Glomerular visceral epithelial cell (primary cell): ENCODE measurements around the gene NTM.

Experiments used
- DNase-seq: peaks from one replicate; pipeline ENCODE4 v3.0.0-alpha.2; 2016; ENCODE audit errors: extremely low spot score

Gene NTM

DNA sequence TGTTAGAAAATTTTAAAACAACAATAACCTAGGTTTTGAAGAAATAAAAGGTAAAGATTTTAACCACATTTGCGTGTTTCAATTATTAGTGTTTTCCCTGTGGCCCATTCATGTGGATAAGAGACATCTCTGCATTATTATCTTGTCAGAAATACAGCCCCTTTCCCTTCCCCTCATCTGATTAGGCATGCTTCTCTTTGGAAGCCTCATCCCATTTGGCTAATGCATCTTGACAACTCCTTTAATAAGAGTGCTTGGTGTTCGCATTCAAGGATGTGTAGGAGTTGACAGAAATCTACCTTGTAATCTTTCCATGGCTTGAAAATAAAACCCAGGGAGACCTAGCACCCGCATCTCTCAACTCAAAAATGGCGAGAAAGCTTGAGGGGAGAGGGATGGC, 635.5 kb downstream of the NTM start:
- DNase-seq, result no peak

DNA sequence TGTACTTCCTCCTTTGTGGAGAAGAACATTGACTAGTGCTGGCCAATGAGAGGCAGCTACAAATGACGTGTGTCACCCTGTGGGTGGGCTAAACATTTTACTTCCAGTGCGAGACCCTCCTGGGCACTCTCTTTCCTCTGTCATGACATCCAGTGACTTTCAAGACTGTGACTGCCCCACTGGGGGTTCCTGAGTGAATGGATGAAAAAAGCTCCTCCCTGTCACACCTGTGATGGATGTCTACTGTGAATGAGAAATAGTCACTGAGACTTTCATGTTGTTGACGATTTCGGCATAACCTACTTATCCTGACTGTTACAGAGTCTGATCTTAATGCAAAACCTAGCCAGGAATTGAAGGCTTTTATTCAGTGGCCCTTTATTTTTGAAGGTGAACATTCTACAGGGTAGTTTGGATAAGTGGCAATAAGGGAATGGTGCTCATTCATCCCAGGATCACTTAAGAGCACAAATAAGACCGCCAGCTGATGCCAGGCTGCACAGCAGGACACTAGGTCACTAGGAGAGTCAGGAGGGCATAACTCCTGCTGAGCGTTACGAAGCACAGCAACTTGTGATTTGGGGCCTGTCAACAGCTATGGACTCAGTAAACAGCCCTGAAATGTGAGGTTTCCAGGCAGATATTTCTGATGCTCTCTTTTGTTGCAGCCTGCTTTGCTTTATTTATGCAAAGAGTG, 636.6 kb downstream of the NTM start:
- DNase-seq, result no peak

DNA sequence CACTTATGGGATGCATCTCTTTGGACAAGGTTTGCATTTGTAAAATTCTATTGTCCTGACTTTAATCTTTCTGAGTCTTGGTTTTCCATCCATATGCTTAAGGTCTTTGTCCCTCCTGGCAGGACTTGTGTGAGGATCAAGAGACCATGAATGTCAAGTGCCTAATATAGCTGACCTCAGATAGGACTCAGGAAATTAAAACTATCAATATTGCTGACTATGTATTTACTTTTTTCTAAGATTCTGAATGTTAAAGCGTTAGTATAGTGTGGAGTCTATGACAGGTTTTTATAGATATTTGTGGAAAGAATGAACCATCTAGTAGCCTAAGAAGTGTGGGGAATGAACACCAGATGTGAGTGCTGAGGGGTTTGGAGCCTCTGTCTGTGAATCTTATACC, 637.8 kb downstream of the NTM start:
- no peak for DNase-seq

DNA sequence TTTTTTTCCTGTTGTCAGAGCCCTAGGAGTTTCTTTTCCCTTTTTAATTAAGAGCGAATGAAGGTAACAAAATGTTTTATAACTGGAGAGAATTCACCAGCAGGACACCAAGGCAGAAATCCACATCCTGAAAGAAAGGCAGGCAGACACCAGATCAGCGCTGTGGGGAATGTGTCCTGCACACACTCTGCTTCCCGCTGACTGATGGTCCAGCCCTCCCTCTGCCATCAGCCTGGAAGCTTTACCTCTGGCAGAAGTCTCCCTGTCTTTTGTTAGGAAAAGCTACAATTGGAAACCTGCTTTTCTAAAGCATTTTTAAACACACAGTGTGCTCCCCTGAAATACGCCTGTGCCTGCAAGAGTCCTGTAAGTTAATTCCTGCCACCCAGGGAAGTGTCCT, 638.5 kb downstream of the NTM start:
- DNase-seq, result no peak

DNA sequence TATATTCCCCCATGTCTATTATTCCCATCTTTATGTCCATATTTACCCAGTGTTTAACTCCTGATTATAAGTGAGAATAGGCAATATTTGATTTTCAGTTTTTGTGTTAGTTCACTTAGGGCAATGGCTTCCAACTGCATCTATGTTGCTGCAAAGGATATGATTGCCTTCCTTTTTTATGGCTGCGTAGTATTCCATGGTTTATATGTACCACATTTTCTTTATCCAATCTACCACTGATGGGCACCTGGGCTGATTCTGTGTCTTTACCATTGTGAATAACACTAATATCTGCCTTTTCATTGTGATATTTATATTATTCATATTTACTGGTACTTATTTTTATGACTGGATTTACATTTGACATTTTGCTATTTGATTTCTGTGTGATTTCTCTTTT, 649.6 kb downstream of the NTM start:
- no peak for DNase-seq

DNA sequence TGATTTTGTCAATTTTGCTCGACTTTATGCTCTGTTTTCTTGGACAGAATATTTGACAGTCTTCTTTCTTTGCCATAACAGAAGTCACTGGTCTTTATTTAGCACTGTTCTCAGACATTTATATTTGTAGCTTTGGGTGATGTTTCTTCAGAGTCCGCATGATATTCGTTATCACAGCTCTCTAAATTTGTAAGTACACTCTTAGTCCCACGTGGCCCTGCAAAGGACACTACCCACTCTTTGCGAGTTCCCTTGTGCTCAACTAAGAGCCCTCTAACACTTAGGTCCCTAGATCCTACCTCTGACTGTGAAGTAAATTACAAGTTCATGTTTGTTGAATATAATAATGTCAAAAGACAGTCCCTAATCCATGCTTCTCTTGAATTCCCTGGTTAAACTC, 651.9 kb downstream of the NTM start:
- DNase-seq, result no peak

DNA sequence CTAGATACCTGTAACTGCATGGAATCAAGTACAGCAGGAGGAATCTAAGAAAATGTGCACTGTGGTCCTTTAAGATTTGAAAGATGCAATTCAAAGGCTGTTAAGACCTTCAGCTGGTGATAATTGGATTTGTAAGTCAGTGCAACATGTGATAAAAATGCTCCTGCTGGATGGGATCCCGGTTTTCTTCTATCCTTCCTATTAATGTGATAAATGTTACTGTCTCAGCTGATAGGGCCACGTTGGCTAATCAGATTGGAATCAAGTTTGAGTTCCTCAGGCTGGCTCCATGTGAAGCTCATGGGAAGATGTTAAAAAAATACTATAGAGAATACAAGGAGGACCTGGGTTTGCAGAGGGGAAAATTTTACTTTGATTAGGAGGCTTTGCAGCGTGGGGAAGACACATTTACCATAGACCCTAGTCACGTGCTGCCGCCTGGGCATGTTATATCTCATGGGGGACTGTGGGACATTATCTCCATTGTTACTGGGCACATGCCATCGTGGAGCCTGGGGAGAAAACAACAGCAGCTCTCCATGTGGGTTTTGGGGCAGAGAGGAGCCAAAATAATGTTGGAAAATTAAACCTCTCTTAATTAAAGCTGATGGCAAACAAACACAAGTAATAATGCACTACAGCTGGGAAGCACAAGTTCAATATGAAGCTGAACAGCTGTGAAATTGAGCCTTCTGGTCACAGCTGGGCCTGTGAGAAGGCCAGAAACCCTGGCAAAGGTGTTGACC, 652.5 kb downstream of the NTM start:
- DNase-seq, result no peak

DNA sequence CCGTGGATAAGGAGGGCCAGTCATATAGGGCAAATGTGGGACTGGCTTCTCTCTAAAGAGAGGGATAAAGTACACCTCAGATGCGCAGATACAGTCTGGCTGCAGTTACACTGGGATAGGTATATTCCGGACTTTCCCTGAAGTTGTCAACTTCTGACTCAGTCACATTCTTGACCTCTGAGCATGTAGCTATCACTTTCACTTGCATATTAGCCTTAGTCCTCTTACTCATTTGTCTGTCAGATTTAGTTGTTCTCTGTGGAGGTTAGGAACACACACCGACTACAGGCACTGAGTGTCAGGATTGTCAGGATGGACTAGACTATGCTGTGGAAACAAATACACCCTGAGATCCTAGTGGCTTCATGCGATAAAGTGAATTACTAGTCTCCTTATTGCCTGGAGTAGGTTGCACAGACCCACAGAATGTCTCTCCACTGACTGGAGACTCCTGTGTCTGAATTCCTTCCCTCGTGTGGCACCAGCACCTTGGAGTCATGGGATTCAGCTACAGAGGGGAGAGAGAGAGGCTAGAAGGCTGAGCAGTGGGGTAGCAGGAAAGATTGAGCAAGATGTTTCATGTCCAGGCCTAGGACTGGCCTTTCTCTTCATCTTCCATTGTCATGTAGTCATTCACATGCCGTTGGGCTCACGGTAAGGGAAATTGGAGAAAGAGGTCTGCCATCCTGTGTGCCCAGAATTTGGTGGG, 654.3 kb downstream of the NTM start:
- DNase-seq, result peak; percentile 85

DNA sequence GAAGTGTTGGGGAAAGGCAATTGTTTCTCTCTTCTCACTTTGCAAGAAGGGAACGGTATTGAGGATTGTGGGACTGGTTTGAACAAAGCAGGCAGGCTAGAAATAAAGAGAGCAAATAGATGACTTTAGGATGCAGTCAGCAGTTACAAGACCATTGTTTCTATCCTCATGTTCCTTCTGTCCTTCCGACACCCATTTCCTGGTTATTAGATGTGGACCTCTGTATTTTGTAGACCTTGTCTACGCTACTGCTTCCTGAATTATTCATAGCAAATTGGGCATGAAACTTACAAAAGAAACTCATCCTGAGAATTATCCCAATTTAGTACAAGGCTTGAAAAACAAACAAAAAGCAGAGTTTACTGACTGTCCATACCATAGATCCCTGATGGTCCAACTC, 656.3 kb downstream of the NTM start:
- no peak for DNase-seq

DNA sequence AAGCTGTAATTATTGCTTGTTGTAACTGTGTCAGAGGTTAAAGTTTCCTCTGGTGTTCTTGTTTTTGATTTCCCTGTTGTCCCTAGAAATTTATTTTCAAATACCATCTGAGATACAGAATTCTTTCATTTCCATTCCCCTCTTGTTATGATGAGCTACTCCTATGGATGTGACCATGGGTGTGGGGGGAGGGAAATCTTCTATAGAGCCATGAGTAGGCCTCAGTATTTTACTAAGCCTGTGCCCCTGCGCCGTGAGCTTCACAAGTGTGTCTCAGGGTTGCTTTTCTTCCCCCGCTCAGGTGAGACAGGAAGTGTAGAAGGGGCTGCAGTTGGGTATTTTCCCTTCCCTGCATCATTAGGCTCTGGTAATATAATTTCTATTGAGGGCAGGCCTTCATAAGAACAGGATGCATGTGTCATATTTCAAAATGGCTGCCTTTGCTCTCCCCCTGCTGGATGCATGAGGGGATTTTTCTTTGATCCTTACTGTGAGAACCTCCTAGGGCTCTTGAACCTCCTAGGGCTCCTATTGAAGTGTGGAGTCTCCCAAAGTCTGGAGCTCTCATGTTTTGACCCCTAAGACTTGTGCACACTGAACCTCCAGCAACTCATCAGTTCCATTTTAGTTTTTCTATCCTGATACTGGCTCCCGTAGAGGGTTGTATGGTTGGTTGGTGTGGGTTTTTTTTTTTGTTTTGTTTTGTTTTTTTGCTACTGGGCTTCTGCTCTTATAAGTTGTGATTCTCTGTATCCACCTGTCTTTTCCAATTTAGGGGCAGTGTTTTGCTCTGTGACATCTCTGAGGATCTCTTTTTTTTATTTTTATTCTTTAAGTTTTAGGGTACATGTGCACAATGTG, 658.2 kb downstream of the NTM start:
- DNase-seq, result peak; percentile 26

DNA sequence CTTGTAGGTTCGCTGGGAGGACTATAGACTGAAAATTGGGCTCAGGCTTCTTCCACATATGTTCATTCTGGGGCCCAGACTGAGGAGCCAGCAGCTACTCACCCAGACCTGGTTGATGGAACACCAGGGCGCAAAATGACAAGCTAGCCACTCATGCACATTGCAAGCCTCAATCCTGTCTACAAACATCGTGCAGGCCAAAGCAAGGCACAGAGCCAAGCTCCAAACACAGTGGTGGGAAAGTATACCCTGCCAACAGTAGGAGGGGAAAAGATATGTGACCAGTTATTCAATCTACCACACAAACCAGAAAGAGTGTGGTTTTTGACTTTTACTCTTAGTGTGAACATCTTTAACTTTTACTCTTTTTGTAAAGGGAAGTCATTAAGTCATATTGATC, 660.5 kb downstream of the NTM start:
- no peak for DNase-seq

DNA sequence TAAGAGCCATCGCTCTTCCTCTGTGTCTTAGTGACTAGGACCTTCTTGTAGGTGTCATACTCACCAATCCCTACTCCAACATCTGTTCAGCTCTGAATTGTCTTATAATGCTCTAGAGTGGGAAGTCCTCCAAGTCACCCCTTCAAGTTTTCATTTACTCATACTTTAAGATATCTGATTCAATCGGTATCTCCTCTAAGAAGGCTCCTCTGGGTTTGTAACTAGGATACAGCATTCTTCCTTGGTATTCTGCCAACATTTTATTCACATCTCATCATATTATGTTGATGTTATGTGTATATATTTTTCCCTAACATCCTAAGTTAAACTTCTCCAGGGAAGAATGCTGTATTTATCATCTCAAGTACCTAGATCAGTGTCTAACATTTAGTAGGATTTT, 662.1 kb downstream of the NTM start:
- DNase-seq, result no peak

DNA sequence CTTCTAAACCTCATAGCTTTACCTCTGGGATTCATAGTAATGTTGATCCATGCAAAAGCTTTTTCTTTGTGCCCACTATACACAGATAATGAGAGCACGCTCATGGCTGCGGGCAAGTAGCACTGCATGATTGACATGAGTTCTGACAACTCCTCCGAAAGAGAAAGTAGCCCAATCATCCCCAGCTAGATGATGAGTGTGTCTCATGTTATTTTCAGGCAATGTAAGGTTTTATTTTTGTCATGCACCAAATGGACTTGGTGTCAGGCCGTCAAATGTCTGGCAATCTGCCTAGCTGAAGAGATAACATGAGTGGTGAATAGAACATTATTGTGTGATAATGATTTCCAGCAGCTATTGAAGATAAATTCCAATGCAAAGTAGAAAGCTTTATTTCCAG, 662.6 kb downstream of the NTM start:
- no peak for DNase-seq

DNA sequence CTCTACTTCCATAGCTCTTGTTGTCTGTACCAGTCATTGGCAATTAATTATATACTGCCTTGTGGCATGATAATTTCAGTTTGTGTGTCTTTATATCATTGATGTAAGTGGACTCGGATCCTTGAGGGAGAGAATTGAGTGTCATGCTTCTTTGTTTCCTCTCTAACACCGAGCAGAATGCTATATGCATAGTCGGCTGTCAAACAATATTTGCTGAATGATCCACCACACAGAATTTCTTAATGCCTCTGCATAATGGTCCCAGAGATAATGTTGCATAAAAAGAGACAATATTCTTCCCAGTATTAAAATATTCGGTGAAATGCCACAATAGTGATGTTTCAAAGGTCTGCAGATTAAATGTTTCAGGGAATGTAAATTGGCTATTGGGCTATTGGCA, 664.8 kb downstream of the NTM start:
- DNase-seq, result no peak

DNA sequence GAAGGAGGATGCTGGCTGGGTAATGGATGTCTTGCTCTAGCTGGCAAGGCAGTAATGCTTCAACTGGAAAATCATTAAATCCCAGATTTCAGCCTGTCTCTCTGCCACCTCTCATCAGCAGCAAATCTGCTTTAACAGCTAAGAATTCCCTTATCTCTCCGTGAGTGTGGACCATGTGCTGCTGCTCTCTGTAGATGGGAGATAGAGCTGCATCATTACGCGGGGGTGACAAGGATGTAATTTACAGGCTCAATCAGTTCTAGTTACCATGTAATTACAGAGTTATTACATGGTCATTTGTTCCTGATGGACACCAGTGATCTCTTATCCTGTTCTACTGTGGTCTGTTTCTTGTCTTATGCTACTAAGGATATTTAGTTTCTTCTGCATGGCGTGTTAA, 665.4 kb downstream of the NTM start:
- DNase-seq, result no peak

DNA sequence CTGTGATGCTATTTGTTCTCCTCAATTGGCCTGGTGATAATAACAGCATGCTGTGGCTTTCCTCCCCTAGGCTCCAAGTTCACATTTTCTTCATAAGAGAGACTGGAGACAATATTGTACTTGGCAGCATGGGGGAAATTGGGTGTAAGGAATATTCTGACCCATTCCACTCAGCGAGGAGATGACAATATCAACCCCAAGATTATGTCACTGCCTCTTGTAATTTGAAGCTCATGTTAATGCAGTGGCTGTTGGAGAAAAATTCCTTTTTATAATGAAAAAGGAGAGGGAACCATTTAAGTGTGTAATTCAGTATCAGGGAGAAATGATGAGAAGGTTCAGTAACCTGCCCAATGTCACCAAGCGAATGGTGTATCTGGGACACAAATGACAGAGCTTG, 665.8 kb downstream of the NTM start:
- no peak for DNase-seq

DNA sequence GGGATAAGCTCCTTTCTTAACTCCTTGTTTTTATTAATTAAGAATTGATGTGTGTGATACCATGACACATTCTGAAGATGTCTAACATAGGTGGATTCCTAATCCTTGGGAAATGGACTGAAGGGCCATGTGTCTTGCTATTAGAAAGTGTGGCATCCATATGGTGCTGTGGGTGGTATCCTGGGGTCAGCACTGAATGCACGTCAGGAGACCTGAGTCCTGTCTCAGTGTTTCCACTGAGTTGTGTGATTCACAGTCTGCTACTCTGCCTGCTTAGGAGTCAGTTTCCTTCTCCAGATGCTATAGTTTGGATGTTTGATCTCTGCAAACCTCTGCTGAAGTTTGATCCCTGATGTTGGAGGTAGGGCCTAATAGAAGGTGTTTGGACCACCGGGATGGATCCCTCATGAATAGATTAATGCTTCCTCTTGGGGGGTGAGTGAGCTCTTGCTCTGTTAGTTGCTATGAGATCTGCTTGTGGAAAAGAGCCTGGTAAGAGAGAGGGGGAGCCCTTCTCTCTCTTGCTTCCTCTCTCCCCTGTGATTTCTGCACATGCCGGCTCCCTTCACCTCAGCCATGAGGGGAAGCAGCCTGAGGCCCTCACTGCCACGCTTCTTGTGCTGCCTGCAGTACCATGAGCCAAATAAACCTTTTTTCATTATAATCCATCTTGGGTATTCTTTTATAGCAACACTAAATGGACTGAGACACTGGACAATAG, 666.5 kb downstream of the NTM start:
- no peak for DNase-seq

DNA sequence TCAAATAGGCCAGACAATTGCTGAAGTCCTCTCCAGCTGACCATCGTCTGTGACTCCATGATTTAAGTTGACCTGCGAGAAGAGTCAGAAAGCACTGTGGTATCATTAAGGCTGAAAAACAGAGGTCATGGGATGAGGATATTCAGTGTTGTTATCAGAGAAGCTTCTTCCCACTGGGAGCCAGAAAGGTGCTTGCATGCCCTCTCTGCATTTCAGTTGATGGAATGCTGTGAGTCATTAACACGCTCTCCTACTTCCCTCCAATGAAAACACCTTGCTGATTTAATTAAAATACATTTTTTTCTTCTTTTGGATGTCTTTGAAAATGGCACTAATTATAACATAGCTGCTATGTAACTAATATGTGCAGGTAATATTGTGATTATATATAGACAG, 667.0 kb downstream of the NTM start:
- no peak for DNase-seq

DNA sequence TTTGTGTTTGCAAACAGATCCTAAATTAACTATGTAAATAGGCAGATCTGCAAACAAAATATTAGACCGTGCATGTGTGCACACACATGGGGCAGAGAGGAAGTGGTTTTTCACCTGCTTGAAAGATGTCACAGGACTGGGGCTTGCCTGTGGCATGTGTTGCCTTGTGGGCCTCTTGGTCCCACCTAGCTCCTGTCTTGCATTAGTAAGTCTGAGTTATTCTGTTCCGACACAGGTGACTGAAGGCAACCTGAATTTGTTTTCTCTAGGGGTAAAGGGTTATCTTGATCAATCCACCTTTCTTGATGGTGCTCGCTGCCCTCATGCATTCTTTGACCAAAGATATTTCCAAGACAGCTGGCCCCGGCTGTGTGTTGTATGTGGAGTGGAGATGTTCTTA, 667.5 kb downstream of the NTM start:
- DNase-seq, result no peak

DNA sequence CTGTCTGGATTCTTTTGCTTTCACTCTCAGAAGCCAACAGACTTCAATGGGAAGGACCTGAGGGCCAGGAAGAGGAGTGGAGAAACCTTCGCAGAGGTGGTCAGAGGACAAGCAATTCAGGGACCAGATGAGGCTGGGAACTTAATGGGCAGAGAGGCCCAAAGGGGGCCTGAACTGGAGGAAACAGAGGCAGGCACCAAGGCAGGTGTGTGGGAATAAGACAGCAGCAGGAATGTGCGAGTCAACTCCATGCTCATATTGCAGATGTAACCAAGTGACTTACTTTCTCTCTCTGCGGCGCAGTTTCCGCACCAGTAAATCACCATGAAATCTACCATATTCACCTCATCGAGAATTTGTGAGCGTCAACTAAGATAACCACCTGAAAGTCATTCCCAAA, 669.1 kb downstream of the NTM start:
- no peak for DNase-seq

DNA sequence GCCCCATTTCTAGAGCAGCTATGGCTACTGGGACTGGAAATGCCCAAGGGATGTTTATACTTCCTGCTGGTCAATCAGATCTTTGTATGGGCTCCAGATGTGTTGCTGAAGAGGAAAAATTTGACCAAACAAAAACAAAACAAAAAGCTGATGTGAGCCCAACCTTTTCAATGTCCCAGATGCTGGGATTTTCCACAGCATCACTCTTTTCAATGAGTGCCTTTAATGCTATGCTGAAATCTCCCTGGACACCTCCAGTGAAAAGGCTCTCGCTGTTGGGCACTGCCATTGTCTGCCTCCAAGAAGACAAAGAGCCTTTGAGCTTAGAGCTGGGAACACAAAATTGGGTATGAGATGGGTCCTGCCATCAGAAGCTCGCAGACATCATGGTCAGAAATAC, 671.9 kb downstream of the NTM start:
- DNase-seq, result no peak

DNA sequence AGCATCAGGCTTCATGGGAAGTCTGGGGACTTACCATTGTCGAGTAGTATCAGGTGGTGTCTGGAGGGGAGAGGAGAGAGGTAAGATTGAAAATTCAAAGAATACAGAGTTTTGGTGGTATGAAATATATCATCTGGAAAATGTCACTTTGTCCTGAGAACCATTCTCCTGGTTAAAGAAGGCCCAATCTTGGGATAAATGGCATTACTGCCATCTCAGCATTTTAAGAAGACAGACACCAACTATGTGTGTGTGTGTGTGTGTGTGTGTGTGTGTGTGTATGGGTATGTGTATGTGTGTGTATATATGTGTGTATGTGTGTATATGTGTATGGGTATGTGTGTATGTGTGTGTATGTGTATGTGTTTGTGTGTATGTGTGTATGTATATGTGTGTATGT, 673.3 kb downstream of the NTM start:
- DNase-seq, result no peak
